ENCODE data around the gene RNF20. TPM values are rescaled to one million over a fixed set of nuclear protein-coding genes. Genes with fewer than 3 reads are reported as not detected.

RNF20 gene
- total and polyA plus RNA-seq, 2 of the 4 experiments (the other 2 are of a cell fraction), result 13.7 to 21.3 TPM

DNA sequence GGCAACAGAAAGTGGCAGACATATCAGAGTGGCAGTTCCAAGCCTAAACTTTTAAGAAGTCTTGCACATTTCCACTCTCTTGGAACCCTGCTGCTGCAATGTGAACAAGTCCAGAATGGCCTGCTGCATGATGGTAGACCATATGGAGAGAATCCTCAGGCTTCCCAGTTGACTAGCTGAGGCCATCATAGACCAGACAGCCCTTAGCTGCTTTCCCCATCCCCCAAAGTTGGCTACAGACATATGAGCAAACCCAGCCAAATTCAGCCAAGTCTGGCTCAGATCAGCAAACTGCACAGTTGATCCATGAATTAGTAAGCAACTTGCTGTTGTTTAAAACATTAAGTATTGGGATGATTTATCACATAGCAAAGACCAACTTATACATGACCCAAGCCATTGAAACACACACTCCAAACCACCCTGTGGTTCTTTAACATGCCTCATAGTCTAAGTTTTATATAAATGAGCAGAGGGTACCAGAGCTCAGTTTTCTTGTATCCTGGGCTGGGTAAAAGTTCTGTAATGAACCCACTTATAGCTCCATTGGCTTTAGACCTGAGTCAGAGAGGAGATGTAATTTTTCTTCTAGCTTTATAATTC lies 41.2 kb downstream of the RNF20 start:
- Histone ChIP-seq H3K18ac (ENCODE audit: low read depth, low read length) (no peak overlapping the region), H2BK5ac (ENCODE audit: low read depth, low read length, poor library complexity, severe bottlenecking) (no peak overlapping the region), H2BK120ac (ENCODE audit: low read depth, low read length) (no peak overlapping the region), H2BK20ac (ENCODE audit: low read depth, low read length) (no peak overlapping the region), H2AK9ac (replicated peaks; ENCODE audit: low read depth, low read length, poor library complexity) (no peak overlapping the region), H4K91ac (ENCODE audit: insufficient read depth, low read depth, low read length) (no peak overlapping the region), H3K4ac (ENCODE audit: low read depth, low read length) (no peak overlapping the region), H2BK15ac (ENCODE audit: low read depth, low read length) (no peak overlapping the region), H3K14ac (replicated peaks; ENCODE audit: low read depth, low read length) (no peak overlapping the region), H3K4me3 (ENCODE audit: insufficient read depth, low read depth, low read length) (no peak overlapping the region), H3K79me1 (ENCODE audit: low read depth in 1 of 2, low read length in 2 of 2) (no peaks in the 10 kb centered on the region), H3K27ac (ENCODE audit: insufficient read depth, low read length) (no peak overlapping the region), H3K4me2 (ENCODE audit: low read depth, low read length) (no peak overlapping the region), H4K20me1 (ENCODE audit: insufficient read depth, low read length) (no peaks in the 10 kb centered on the region), H3K27me3 (ENCODE audit: control insufficient read depth, insufficient read depth, low read length) (no peaks in the 10 kb centered on the region), H3K9me1 (ENCODE audit: insufficient read depth, low read length) (no peaks in the 10 kb centered on the region), H3K56ac (ENCODE audit: extremely low read depth, insufficient read depth, low read length) (no peak overlapping the region), H3K9ac (ENCODE audit: low read depth, low read length) (no peak overlapping the region), H2AK5ac (ENCODE audit: low read depth, low read length) (no peak overlapping the region), H4K5ac (ENCODE audit: low read depth, low read length) (no peak overlapping the region), H3K23ac (ENCODE audit: low read depth, low read length) (no peak overlapping the region), H3K36me3 (ENCODE audit: control insufficient read depth, insufficient read depth, low read length) (0 out of 2 replicates have a peak, but pooled peaks cover 1% of the 10 kb centered on the region), H2AFZ (replicated peaks; ENCODE audit: low read length, poor library complexity) (no peak overlapping the region), H3K9me3 (ENCODE audit: control insufficient read depth, insufficient read depth, low read length) (no peaks in the 10 kb centered on the region), H3K4me1 (ENCODE audit: control insufficient read depth, insufficient read depth, low read length) (no peaks in the 10 kb centered on the region), H4K8ac (ENCODE audit: low read depth in 2 of 2, low read length in 2 of 2) (no peak overlapping the region)
- intact Hi-C loops (cut with micrococcal nuclease), result no loop called here
- in situ Hi-C loops (cut with MboI; ENCODE audit: low sequenced_read_pairs), result no loop called here
- dilution Hi-C loops (cut with HindIII; ENCODE audit: low sequenced_read_pairs, unreplicated experiment), result no loop called here
- no peak for TF ChIP-seq RFX5 (IDR thresholded peaks at IDR 0.05; ENCODE audit: low read depth, low read length)
- no peak for TF ChIP-seq NFE2L2 (IDR thresholded peaks at IDR 0.05; ENCODE audit: low read depth, low read length)
- TF ChIP-seq, protein P1, sequence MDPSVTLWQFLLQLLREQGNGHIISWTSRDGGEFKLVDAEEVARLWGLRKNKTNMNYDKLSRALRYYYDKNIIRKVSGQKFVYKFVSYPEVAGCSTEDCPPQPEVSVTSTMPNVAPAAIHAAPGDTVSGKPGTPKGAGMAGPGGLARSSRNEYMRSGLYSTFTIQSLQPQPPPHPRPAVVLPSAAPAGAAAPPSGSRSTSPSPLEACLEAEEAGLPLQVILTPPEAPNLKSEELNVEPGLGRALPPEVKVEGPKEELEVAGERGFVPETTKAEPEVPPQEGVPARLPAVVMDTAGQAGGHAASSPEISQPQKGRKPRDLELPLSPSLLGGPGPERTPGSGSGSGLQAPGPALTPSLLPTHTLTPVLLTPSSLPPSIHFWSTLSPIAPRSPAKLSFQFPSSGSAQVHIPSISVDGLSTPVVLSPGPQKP (IDR thresholded peaks at IDR 0.05; ENCODE audit: borderline replicate concordance, low read depth, low read length), result no peak
- no peak for TF ChIP-seq CEBPB (IDR thresholded peaks at IDR 0.05; ENCODE audit: low read depth, low read length)
- TF ChIP-seq RAD21 (IDR thresholded peaks at IDR 0.05; ENCODE audit: low read length), result no peak
- no peak for TF ChIP-seq FOS (IDR thresholded peaks at IDR 0.05; ENCODE audit: low read depth, low read length)
- no peak for TF ChIP-seq RCOR1 (IDR thresholded peaks at IDR 0.05; ENCODE audit: insufficient replicate concordance, low read length)
- TF ChIP-seq CHD1 (IDR thresholded peaks at IDR 0.05; ENCODE audit: low read depth, low read length), result no peak
- no peak for TF ChIP-seq MAFK (IDR thresholded peaks at IDR 0.05; ENCODE audit: low read depth, low read length)
- no peak for TF ChIP-seq BHLHE40 (IDR thresholded peaks at IDR 0.05; ENCODE audit: low read depth, low read length)
- no peak for TF ChIP-seq MXI1 (IDR thresholded peaks at IDR 0.05; ENCODE audit: borderline replicate concordance, low read depth, low read length)
- no peak for TF ChIP-seq POLR2A (IDR thresholded peaks at IDR 0.05; ENCODE audit: low read depth, low read length)
- BruUV-seq (replicated peaks), result no TSS peak
- no peak for DNase-seq
- ChIA-PET CTCF (no interaction called here), POLR2A (ENCODE audit: unreplicated experiment) (no interaction called here)
- ATAC-seq (ENCODE audit: low read depth), result no peak; the same call in 1 of the 2 replicates

All from IMR-90 (cell line).